ENCODE results near the gene SMARCAD1. TPM values are rescaled to one million over a fixed set of nuclear protein-coding genes. Genes with fewer than 3 reads are reported as not detected.

SMARCAD1 gene
- 15.9 and 17.4 TPM in 2 replicates for total RNA-seq

GRCh38 chr4:94207469-94208224 is at the start of gene SMARCAD1:
TSS of gene SMARCAD1 (plus strand) at chr4:94207865. CDS start at chr4:94208395, 530 bp downstream.

Other genes starting within 250 kb of the SMARCAD1 start
- gene HPGDS, start 135.0 kb downstream of the SMARCAD1 start, total RNA-seq: not detected in 2 replicates
- 41.4 and 45.8 TPM in 2 replicates for gene PDLIM5, start 244.1 kb downstream of the SMARCAD1 start, total RNA-seq